GM18858 (cell line): ENCODE data around the gene ZNF829.

ENCODE experiments used
- ATAC-seq: cut with Tn5 transposase; IDR thresholded peaks from one replicate; pipeline ENCODE4 v1.9.1; 2021; ENCODE audit not compliant: unreplicated experiment

Gene ZNF829

DNA sequence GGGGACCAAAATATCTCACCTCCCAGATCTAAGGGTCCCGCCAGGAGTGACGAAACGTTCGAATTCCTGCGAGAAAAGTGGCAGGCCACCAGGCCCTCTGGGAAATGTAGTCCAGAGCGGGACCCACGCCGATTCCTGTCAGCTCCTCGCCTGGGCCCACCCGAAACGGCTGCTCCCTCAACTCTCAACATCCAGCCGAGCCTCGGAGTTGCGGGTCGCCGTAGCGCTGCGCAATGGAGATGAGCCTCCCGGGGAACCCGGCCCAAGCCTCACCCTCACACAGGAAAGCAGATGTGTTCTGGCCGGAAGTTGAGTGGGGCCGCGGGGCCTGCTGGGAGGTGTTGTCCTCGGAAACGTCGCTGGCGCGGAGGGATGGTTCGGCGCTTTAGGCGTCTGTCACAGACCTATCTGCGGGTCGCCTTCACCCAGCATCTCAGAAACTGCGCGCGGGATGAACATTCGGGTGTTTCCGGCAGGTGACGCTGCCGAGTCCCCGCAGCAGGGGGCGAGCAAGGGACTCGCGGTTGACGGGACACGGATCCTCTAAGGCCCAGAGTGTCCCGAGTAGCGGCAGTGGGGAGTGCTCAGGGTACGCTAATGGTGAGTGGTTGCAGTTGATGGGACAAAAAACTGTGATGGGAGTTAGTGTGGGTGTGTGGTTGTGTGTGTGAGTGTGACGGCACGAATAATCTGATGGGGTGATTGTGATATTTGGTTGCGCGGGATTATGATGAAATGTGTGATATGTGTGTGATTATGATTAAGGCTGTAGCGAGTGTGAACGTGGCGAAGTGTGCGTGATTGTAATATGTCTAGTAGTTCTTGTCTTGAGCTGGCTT is at the start of gene ZNF829, which contains the start of gene ZNF568:
Gene ZNF829, minus strand, starts transcription at position 300 of the 839 bp plus-strand sequence. CDS start 1,124 bp downstream, outside the sequence.
Gene ZNF568, plus strand, starts transcription at position 341 of the 839 bp plus-strand sequence. CDS start 6,439 bp downstream, outside the sequence.
- peak; percentile 72 for ATAC-seq

DNA sequence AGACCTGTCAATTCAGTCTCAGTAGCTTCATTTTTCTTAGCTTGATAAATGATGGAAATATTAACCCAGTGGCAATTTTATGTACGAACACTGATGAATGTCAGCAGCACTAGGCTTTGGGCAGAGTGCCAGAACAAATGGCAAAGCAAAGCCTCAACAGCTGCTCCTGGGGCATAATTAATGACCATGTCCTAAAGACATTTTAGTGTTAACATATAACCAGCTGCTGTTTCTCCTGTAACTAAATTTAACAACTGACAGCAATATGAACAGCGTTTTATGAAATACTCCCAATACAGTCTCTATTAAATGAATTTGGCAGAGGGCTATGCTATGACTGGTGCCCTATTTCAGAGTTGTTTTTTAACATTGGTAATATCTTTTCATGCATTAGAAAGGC is 47.2 kb upstream of the ZNF829 start:
- no peak for ATAC-seq

DNA sequence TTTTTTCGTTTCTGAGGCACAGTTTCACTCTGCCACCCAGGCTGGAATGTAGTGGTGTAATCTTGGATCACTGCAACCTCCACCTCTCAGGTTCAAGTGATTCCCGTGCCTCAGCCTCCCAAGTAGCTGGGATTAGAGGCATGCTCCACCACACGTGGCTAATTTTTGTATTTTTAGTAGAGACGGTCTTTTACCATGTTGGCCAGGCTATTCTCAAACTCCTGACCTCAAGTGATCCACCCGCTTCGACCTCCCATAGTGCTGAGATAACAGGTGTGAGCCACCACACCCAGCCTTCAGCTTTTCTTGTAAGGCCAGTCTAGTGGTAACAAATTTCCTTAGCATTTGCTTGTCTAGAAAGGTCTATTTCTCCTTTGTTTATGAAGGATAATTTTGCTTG is 46.3 kb upstream of the ZNF829 start:
- no peak for ATAC-seq

DNA sequence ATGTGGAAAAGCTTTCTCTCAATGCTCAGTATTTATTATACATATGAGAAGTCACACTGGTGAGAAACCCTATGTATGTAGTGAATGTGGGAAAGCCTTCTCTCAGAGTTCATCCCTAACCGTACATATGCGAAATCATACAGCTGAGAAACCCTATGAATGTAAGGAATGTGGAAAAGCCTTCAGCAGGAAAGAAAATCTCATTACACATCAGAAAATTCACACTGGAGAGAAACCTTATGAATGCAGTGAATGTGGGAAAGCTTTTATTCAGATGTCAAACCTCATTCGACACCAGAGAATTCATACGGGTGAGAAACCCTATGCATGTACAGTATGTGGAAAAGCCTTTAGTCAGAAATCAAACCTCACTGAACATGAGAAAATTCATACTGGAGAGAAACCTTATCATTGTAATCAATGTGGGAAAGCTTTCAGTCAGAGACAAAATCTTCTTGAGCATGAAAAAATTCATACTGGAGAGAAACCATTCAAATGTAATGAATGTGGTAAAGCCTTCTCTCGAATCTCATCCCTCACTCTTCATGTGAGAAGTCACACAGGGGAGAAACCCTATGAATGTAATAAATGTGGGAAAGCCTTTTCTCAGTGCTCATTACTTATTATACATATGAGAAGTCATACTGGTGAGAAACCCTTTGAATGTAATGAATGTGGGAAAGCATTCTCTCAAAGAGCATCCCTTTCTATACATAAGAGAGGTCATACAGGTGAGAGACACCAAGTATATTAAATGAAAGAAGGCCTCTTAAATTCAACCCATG is 34.4 kb upstream of the ZNF829 start:
- ATAC-seq: no peak

- ATAC-seq: no peak
These were observed 23.1 kb upstream of the ZNF829 start for GRCh38 chr19:36939153-36939552.

- ATAC-seq: no peak
These were observed 15.6 kb upstream of the ZNF829 start for GRCh38 chr19:36931684-36932083.

DNA sequence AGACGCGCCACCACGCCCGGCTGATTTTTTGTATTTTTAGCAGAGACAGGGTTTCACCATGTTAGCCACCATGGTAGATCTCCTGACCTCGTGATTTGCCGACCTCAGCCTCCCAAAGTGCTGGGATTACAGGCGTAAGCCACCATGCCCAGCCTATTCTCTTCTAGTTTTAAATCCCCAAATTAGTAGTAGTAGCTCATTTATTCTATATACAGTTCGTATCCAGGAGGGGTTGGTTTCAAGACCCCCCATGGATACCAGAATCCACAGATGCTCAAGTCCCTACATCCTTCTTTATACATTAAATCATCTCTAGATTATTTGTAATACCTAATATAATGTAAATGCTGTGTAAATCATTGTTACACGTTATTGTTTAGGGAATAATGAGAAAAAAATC is 2.0 kb upstream of the ZNF829 start:
- ATAC-seq: no peak

DNA sequence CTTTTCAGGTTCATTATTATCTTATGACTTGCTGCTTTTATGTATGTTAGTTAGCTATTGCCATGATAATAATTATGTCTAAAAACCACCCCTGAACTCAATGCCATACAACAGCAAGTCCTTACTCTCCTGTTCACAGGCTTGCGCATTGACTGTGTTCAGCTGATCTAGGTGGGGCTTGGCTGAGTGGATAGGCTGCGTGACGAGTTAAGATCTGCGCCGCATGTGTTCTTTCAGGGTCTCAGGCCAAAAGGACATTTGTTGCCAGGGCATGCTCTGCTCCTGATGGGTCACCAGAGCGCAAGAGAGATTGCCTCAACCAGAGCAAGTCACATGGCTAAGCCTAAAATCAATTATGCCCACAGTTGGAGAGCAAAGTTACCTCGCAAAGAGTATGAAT is 900 bp upstream of the ZNF829 start:
- ATAC-seq: no peak

GRCh38 chr19:36898422-36898821 is 17.7 kb downstream of the ZNF829 start:
- ATAC-seq: no peak

DNA sequence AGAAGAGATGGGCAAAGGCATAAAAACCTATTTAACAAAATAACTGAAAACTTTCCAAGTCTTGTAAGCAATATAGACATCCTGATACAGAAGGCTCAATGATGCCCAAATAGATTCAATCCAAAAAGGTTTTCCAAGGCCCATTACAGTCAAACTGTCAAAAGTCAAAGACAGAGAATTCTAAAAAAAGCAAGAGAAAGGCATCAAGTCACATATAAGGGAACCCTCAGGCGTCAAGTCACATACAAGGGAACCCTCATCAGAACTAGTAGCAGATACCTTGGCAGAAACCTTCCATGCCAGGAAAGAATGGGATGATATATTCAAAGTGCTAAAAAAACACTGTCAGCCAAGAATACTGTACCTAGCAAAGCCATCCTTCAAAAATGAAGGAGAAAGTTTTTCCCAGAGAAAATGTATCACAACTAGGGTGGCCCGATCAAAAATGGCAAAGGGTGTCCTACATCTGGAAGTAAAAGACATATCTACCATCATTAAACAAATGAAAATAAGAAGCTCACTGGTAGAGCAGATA is 21.2 kb downstream of the ZNF829 start:
- no peak for ATAC-seq

DNA sequence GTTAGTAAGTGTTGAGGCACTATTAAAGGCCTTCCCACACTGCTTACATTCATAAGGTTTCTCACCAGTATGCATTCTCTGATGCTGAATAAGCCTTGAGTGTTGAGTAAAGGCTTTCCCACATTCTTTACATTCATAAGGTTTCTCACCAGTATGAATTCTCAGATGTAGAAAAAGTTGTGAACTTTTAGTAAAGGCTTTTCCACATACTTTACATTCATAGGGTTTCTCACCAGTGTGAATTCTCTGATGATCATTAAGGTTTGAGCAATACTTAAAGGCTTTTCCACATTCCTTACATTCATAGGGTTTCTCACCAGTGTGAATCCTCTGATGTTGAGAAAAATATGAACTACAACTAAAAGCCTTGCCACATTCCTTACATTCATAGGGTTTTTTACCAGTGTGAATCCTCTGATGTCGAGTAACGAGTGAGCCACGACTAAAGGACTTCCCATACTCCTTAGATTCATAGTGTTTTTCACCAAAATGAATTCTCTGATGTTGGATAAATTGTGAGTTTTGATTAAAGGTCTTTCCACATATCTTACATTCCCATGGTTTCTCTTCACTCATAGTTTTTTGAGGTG is 24.2 kb downstream of the ZNF829 start:
- ATAC-seq: no peak

- no peak for ATAC-seq
These were observed 38.8 kb downstream of the ZNF829 start for GRCh38 chr19:36876993-36877938.

- ATAC-seq: no peak
These were observed 64.2 kb downstream of the ZNF829 start for GRCh38 chr19:36851898-36852297.

GRCh38 chr19:36850559-36851442 is 65.3 kb downstream of the ZNF829 start, which contains the start of gene ZNF345:
Gene ZNF345 (plus strand): TSS chr19:36850876. CDS start chr19:36876831, 25,955 bp downstream.
- peak; percentile 56 for ATAC-seq

DNA sequence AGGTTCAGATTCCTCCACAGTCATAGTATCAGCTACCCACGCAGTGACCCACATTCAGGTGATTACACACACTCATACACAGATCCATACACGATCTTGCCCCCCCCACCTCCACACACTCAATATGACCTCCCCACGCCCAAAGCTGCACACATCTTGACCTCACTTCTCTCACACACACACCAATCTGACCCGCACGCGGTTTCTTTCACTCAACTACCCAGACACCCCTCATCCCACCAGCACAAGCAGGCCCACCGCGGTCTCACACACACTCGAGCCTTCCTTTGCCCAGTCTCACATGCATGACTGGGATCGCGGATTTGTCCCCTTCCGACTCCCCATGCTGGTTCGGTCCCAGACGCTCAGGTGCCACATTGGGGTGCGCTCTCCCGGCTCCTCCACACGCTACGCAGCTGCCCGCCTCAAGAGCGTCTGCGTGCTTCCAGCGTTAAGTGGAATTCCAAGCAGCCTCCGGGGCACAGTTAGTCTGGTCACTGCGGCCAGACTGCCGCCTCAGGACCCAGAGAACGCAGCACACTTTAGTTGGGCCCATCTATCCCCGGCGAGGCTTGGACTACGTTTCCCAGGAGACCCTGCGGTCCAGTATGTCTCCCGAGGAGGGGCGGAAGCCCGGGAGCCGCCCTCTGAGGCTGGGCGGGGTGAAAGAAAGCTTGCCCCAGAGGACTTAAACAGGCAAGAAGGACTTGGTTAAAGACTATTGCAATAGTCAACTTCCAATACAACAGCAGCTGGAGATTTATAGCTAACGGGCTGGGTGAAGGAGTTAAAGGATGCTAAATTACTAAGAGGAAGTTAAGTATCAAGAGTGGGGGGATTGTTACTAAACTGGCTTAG is 66.2 kb downstream of the ZNF829 start:
- ATAC-seq: peak; percentile 74

DNA sequence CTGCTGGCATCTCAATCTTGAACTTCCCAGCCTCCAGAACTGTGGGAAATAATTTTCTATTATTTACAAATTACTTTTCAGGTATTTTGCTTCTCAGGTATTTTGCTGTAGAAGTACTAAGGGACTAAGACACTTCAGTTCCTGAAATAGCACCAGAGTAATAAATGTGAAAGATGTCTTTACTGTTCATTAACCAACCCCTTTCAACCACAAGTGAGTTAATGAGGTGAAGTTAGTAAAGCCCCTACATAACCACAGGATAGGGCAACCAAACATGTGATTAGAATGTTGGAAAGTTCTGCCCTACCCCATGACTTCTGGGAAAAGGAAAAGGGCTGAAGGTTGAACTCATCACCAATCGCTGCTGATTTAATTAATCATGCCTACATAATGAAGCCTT is 68.1 kb downstream of the ZNF829 start:
- no peak for ATAC-seq

DNA sequence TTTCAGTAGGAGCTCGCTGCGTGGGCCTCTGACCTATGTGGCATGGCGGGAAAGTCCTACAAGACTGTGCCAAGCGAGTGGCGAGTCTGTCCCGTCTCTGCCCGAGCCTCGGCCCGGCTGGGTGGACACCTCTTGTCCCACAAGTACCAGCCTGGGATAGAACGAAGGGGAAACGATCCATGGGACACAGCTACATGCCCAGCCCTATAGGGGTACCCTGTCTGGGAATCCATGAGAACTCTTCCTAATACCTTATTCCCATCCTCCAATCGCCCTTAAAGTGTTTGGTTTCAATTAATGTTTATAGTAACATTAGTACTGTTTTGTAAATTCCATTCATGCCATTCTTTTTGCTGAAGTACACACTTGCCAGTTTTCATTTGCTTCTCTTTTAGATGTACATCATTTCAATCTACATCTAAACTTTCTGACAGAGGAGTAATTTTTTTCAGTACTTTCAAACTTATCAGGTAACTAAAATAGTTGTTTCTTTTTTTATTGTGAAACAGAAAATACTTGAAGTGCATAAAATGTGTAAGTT is 77.2 kb downstream of the ZNF829 start:
- ATAC-seq: no peak
